Fibroblast of gingiva (primary cell): ENCODE measurements around the gene OCA2.

Experiments
- DNase-seq: peaks from one replicate; pipeline ENCODE4 v3.0.0-alpha.2; 2011; ENCODE audit warnings: low read depth

OCA2 gene

GRCh38 chr15:27936164-27936563, 163.0 kb downstream of the OCA2 start:
- DNase-seq = no peak

DNA sequence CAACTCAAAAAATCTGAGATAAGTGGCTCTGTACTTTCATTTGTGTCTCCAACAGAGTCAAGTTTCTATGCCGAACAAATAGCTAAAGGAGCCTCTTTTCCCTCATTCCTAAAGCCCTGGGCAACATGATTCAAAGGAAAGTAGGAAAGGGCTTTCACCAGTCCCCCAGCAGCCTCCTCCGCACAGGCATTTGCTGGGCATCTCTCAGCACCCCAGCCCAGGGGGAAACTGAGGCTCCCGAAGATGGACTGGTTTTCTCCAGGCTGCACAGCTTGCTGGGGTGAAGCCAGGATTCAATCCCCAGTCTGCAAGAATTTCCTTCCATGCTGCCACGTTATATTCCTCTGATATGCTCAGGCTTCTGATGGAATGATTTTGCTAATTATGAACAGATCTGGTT, 163.8 kb downstream of the OCA2 start:
- DNase-seq = no peak

GRCh38 chr15:27934782-27935181, 164.3 kb downstream of the OCA2 start:
- no peak for DNase-seq

GRCh38 chr15:27933562-27933961, 165.6 kb downstream of the OCA2 start:
- DNase-seq = no peak

DNA sequence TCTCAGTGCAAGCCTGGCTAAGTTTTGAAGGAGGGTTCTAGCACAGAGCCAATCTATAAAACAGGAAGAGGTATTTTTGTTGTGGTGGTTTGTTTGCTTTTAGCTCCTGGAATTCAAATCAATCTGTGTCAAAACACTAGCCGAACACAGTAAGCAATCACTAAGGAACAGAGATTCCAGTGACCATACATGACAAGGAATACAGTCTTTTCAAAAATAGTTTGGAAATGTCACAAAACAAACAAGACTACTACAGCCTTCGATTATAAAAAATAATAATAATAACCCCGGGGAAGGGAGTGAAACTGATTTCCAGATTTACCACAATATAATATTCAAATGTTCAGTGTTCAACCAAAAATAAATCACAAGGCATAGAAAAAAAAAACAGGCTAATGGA, 166.5 kb downstream of the OCA2 start:
- DNase-seq = no peak

DNA sequence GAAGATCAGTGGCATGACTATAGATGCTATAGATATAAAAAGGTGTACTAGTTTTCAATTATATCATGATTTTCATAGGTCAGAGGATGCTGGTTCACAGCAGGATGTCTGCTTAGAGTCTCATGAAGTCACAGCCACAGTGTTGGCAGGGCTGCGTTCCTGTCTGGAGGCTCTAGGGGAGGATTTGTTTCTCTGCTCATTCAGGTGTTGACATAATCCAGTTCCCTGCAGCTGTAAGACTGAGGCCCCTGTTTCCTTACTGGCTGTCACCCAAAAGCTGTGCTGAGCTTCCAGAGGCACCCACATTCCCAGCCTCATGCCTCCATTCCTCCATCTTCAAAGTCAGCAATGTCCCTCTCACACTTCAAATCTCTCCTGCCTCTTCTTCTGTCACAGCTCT, 170.7 kb downstream of the OCA2 start:
- no peak for DNase-seq

DNA sequence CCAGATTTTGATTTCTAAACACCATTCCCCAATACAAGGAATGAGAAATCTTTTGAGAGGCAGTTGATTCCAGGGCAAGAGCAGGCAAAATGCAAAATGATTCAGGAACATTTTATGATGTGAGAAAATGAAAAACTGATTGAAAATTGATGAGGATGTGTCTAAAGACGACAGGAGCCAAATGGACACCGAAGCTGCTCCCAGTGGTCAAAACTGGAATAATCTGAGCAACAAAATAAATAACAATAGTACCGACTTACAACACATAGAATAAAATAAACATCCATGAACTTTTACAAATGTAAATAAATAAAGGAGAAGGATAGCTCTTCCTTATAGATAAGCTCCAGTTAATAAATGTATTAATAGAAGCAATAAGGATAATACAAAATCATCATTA, 186.8 kb downstream of the OCA2 start:
- DNase-seq = no peak

DNA sequence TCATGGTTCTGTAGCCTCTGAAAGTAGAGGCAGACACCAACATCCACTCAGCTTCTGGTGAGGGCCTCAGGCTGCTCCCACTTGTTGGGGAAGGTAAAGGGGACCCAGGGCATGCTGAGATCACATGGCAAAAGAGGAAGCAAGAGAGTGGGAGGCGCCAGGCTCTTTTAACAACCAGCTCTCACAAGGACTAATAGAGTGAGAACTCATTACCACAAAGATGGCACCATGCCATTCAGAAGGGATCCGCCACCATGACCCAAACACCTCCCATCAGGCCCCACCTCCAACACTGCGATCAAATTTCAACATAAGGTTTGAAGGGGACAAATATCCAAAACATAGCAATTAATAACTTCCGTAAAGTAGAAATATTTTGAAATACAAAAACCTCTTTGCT, 192.3 kb downstream of the OCA2 start:
- DNase-seq = no peak

DNA sequence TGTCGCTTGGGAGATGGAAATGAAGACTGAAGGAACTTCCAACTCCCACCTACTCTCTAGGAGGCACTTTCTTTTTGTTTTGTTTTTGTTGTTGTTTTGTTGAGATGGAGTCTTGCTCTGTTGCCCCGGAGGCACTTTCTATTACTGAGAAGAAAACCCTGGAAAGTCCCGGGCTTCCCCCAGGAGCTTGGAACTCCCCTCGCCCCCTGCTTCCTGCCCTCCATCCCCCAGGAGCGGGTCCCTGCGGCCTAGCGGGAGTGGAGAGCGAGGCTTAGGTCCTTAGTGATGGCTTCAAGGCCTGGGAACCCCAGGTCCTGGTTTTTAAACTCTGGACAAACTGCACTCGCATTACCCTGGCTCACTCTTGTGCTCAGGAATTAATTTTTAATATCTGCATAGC, 195.7 kb downstream of the OCA2 start:
- no peak for DNase-seq

DNA sequence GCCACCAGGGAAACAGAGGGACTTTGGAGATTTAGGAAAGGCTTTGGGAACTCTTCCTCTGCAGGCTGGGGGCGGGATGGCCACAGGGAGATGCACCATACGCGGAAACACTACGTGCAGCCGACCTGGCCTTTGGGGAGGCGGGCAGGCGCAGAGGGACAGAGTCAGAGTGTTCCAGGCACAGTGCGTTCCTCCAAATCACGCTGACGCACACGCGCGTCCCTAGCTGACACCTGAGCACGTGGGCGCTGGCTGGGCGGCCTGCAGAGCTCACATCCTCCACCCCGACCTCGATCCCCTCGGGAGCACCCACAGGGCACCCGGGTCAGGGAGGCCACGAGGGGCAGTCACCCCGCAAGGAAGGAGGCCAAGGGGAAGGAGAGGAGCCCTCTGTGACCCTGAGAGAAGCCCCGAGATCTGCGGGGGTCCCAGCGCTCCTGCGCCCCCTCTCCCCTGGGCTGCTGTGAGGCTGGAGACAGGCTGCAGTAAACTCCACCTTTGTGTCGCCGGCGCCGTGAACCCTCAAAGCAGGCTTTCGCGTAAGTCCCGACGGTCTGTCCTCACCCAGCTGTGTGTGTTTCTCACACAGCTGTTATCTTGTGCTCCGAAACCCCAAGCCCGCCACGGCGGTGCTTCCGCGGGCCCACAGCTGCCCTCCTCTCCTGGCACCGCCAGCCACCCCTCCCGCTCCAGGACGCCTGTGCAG, 196.3 kb downstream of the OCA2 start:
- DNase-seq = no peak

- no peak for DNase-seq
Observed at GRCh38 chr15:27899583-27900285, 199.4 kb downstream of the OCA2 start.

- no peak for DNase-seq
Observed at GRCh38 chr15:27897481-27897880, 201.6 kb downstream of the OCA2 start.

GRCh38 chr15:27894645-27895044, 204.5 kb downstream of the OCA2 start:
- DNase-seq = no peak

- no peak for DNase-seq
Observed at GRCh38 chr15:27889258-27889657, 209.9 kb downstream of the OCA2 start.

GRCh38 chr15:27885201-27885600, 213.9 kb downstream of the OCA2 start:
- DNase-seq = no peak

- DNase-seq = no peak
Observed at GRCh38 chr15:27884726-27885125, 214.4 kb downstream of the OCA2 start.

- no peak for DNase-seq
Observed at GRCh38 chr15:27878841-27879240, 220.3 kb downstream of the OCA2 start.

DNA sequence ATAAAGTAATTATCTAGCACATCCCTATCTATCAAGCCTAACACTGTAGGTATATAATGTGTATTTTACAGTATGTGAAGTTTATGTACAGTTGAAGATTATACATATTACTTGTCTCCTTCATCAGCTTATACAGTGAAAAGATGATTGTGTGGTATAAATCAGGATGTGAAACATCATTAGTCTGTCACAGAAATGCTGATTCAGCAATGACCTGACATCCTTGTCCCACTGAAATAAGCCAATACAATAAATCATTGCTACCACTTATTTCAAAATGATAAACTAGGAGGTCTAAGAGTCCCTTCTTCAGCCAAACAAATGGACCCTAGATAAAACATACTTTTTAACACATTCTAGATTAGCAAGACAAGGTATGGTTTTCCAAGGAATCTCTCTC, 225.3 kb downstream of the OCA2 start:
- no peak for DNase-seq

DNA sequence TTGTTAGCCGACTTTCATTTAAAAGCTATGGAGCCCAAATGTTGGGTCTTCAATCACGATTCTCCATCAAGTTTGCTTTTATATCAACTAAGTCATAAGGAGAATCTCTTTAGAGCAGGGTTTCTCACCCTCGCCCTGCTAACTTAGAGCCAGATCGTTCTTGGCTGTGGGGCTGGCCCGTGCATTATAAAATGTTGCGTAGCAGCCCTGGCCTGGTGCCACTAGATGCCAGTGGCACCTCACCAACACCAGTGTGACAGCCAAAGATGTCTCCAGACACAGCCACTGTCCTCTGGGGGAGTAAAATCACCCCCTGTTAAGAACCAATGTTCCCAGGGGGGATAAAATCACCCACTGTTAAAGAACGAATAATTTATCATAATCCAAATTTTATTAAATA, 226.1 kb downstream of the OCA2 start:
- DNase-seq = no peak

GRCh38 chr15:27872355-27872754, 226.8 kb downstream of the OCA2 start:
- DNase-seq = no peak

GRCh38 chr15:27871902-27872260, 227.2 kb downstream of the OCA2 start:
- DNase-seq = no peak

DNA sequence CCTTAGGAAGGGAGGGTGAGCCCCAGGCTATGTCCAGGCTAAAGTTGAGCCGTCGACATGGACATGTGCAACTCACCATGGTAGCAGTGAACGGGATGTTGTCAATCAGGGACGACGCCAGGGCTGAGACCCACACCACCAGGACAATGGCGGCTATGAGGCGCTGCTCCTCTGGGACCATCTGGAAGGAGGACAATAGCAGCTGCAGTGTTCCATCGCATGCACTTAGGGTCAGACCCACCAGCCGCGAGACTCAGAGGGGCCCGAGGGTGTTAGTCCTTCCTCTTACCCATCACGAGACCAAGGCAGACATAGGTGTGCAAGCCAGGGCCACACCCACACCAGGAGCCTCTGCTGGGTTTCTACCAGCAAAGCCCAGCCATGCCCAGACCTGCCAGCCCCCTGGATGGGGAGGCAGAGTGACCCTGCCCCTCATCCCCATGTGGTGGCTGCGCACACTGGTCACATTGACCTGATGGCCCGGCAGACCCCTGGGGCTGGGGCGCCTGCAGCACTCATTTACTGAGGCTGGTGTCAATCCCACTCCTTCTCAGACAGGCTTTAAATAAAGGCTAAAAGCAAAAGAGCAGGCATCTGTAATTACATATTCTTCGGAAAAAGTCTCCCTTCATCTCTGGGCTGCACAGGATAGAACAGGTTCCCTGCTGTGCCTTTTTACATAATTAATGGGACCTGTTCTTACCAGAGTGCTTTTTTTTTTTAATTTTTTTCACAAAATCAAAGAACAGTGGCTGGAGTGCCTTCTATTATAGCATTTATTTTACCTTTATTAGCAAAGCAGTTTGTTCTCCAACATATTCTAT, 227.8 kb downstream of the OCA2 start:
- no peak for DNase-seq

GRCh38 chr15:27870320-27870719, 228.8 kb downstream of the OCA2 start:
- no peak for DNase-seq
